ENCODE measurements around the gene TREH. TPM values are rescaled to one million over a fixed set of nuclear protein-coding genes. Genes with fewer than 3 reads are reported as not detected.

The TREH gene
- total RNA-seq, result not detected in 2 replicates

GRCh38 chr11:118679483-118679882 lies at the start of gene TREH:
TREH (minus strand) TSS chr11:118679650; CDS start chr11:118679627, 23 bp downstream.

GRCh38 chr11:118607401-118608359 lies 71.8 kb downstream of the TREH start, which contains the start of gene PHLDB1:
PHLDB1 (plus strand) TSS chr11:118607615; CDS start chr11:118613837, 6,222 bp downstream.

Other genes with a start within 250 kb of the TREH start
- gene KMT2A, start 243.2 kb downstream of the TREH start, total RNA-seq, result 9.8 and 29.6 TPM in 2 replicates
- not detected in 2 replicates for gene TTC36, start 152.2 kb downstream of the TREH start, total RNA-seq
- gene TMEM25, start 148.5 kb downstream of the TREH start, total RNA-seq, result 10.7 and 14.9 TPM in 2 replicates
- 29.6 and 40.1 TPM in 2 replicates for gene IFT46, start 113.7 kb downstream of the TREH start, total RNA-seq
- gene ARCN1, start 107.2 kb downstream of the TREH start, total RNA-seq, result 171 and 191 TPM in 2 replicates
- gene PHLDB1, start 72.0 kb downstream of the TREH start, total RNA-seq, result 56.5 and 61.9 TPM in 2 replicates
- gene DDX6, start 111.5 kb upstream of the TREH start, total RNA-seq, result 41.8 and 73.0 TPM in 2 replicates
- gene CXCR5, start 204.2 kb upstream of the TREH start, total RNA-seq, result not detected in 2 replicates
- gene BCL9L, start 246.3 kb upstream of the TREH start, total RNA-seq, result 17.3 and 26.6 TPM in 2 replicates

Measured in myometrial cell (primary cell).